ENCODE measurements around the gene PYURF. TPM values are rescaled to one million over a fixed set of nuclear protein-coding genes. Genes with fewer than 3 reads are reported as not detected.

The PYURF gene, protein sequence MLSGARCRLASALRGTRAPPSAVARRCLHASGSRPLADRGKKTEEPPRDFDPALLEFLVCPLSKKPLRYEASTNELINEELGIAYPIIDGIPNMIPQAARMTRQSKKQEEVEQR
- 36.2 and 39.3 TPM in 2 replicates for total RNA-seq

DNA sequence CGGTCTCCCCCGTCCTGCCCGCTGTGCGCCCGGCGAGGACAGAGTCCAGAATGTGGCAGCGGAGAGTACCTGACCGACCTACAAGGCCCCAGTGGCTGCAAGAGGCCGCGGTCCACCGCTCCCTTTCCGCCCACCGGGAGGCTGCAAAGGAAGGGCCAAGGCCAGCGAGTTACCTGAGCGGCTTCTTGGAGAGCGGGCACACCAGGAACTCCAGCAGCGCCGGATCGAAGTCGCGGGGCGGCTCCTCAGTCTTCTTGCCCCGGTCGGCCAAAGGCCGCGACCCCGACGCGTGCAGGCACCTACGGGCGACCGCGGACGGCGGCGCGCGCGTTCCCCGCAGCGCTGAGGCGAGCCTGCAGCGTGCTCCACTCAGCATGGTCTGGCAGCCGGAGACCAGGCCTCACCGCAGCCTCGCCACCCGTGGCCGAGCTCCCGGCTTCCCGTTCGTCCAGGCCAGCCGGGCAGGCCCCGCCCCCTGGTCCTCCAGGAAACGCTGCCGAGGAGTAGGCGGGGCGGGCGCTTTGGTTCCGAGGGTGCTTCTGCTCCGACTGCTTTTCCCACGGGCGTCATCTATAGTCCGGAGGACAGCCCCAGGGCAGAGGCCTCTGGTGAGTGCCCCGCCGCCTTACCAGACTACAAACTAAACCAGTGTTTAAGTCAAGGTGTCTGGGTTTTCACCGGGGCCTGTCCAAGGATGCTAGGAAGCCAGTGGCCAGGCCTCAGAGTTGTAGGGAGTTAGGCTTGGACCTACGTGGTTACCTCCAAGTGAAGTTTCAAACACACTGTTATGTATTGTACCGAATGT lies at the start of gene PYURF:
PYURF (minus strand) TSS at position 452 of the 805 bp plus-strand sequence; CDS start at position 376, 76 bp downstream.

Other genes with a start within 250 kb of the PYURF start
- gene PPM1K, start 239.2 kb downstream of the PYURF start, total RNA-seq: 17.6 and 18.0 TPM in 2 replicates
- gene HERC6, start 144.9 kb downstream of the PYURF start, total RNA-seq: 22.6 and 35.0 TPM in 2 replicates
- 4.7 and 6.5 TPM in 2 replicates for gene HERC5, start 66.7 kb downstream of the PYURF start, total RNA-seq
- 31.6 and 37.2 TPM in 2 replicates for gene HERC3, start 68.7 kb upstream of the PYURF start, total RNA-seq
- 3.9 and 4.5 TPM in 2 replicates for gene NAP1L5, start 174.1 kb upstream of the PYURF start, total RNA-seq

Data from hair follicle dermal papilla cell (primary cell).